CD14-positive monocyte (primary cell): ENCODE measurements around the gene MOB3A. TPM values are rescaled to one million over a fixed set of nuclear protein-coding genes. Genes with fewer than 3 reads are reported as not detected.

Experiments used
- DNase-seq, 3 donors: peaks; one replicate each; pipeline ENCODE4 v3.0.0-alpha.2; 2011 to 2022
- H2AFZ ChIP-seq: 2 replicates; pipeline ENCODE4 v1.6.0; 2012; ENCODE audit warnings: mild to moderate bottlenecking, low read depth, low read length, inconsistent platforms; ENCODE audit not compliant: insufficient read depth, poor library complexity, severe bottlenecking
- H3K27ac ChIP-seq, 2 donors: 1 replicate in 1 of 2; 2 replicates in 1 of 2; pipeline ENCODE4 v1.5.1; 2012 to 2013; ENCODE audit warnings: low read length in 2 of 2, control low read depth in 1 of 2, inconsistent platforms in 1 of 2, low read depth in 1 of 2, mild to moderate bottlenecking in 1 of 2
- H3K27me3 ChIP-seq, 2 donors: one replicate each; pipeline versions ENCODE4 v1.6.0 to v1.6.1; 2011 to 2013; ENCODE audit warnings: low read length in 2 of 2; ENCODE audit not compliant: control insufficient read depth in 2 of 2, insufficient read depth in 2 of 2
- H3K36me3 ChIP-seq, 2 donors: replicated peaks in 1 of 2; 1 replicate in 1 of 2; 2 replicates in 1 of 2; pipeline versions ENCODE4 v1.5.1 to v1.6.1; 2012 to 2013; ENCODE audit warnings: low read length in 2 of 2, control low read depth in 1 of 2, inconsistent platforms in 1 of 2, mild to moderate bottlenecking in 1 of 2; ENCODE audit not compliant: insufficient read depth in 2 of 2, control insufficient read depth in 1 of 2
- H3K4me1 ChIP-seq, 2 donors: 1 replicate in 1 of 2; 2 replicates in 1 of 2; pipeline versions ENCODE4 v1.5.1 to v1.6.1; 2012 to 2013; ENCODE audit warnings: low read length in 2 of 2, control low read depth in 1 of 2, inconsistent platforms in 1 of 2, mild to moderate bottlenecking in 1 of 2, moderate library complexity in 1 of 2; ENCODE audit not compliant: insufficient read depth in 2 of 2, control insufficient read depth in 1 of 2
- H3K4me2 ChIP-seq: replicated peaks from 2 replicates; pipeline ENCODE3; 2012; ENCODE audit warnings: low read length, moderate library complexity, mild to moderate bottlenecking; ENCODE audit not compliant: poor library complexity, severe bottlenecking; ENCODE audit errors: extremely low read depth
- H3K4me3 ChIP-seq, 3 experiments: fragments of 200-600 bp in 1 of 3; sonication (generic) in 1 of 3; replicated peaks in 1 of 3; 1 replicate in 2 of 3; 2 replicates in 1 of 3; pipeline ENCODE4 v1.5.1; 2011 to 2013; ENCODE audit warnings: low read length in 3 of 3, mild to moderate bottlenecking in 3 of 3, control low read depth in 2 of 3, low read depth in 2 of 3, inconsistent platforms in 1 of 3, moderate library complexity in 1 of 3
- H3K79me2 ChIP-seq: 2 replicates; pipeline ENCODE4 v1.6.0; 2012; ENCODE audit warnings: mild to moderate bottlenecking, control low read depth, inconsistent platforms, low read length, moderate library complexity; ENCODE audit not compliant: insufficient read depth
- H3K9ac ChIP-seq: 2 replicates; pipeline ENCODE4 v1.6.0; 2017; ENCODE audit warnings: low read length, mild to moderate bottlenecking; ENCODE audit not compliant: insufficient read depth, poor library complexity, severe bottlenecking
- H3K9me3 ChIP-seq, 2 donors: replicated peaks in 1 of 2; 1 replicate in 1 of 2; 2 replicates in 1 of 2; pipeline versions ENCODE4 v1.5.1 to v1.6.1; 2012 to 2013; ENCODE audit warnings: low read length in 2 of 2, control low read depth in 1 of 2; ENCODE audit not compliant: control insufficient read depth in 1 of 2, insufficient read depth in 1 of 2
- H4K20me1 ChIP-seq: 2 replicates; pipeline ENCODE4 v1.6.0; 2012; ENCODE audit warnings: mild to moderate bottlenecking, low read length, control low read depth, moderate library complexity; ENCODE audit not compliant: insufficient read depth
- H3K27ac Mint-ChIP-seq, 7 donors: one replicate each; pipeline ENCODE4 v1.8.0; 2020; ENCODE audit warnings: mild to moderate bottlenecking in 7 of 7, mixed read lengths in 7 of 7, moderate library complexity in 6 of 7, inconsistent platforms in 2 of 7
- H3K27me3 Mint-ChIP-seq, 3 donors: one replicate each; pipeline ENCODE4 v1.8.0; 2021 to 2022; ENCODE audit warnings: low read depth in 3 of 3, mild to moderate bottlenecking in 3 of 3, mixed read lengths in 3 of 3, moderate library complexity in 3 of 3, inconsistent platforms in 1 of 3
- H3K36me3 Mint-ChIP-seq, 2 donors: one replicate each; pipeline ENCODE4 v1.8.0; 2020; ENCODE audit warnings: mixed read lengths in 2 of 2, inconsistent platforms in 1 of 2, mild to moderate bottlenecking in 1 of 2
- H3K4me1 Mint-ChIP-seq: one replicate; pipeline ENCODE4 v1.8.0; 2020; ENCODE audit warnings: mild to moderate bottlenecking, mixed read lengths
- H3K4me3 Mint-ChIP-seq, 2 donors: one replicate each; pipeline ENCODE4 v1.8.0; 2020; ENCODE audit warnings: mild to moderate bottlenecking in 2 of 2, mixed read lengths in 2 of 2, moderate library complexity in 1 of 2
- H3K9me3 Mint-ChIP-seq, 7 donors: one replicate each; pipeline ENCODE4 v1.8.0; 2020 to 2022; ENCODE audit warnings: mixed read lengths in 7 of 7, mild to moderate bottlenecking in 6 of 7, moderate library complexity in 6 of 7, inconsistent platforms in 2 of 7
- WGBS: methylation state at CpG from one replicate; pipeline ENCODE4 v1.1.5; 2013; ENCODE audit warnings: missing lambda C conversion rate; ENCODE audit not compliant: insufficient coverage; 5-methylcytosine and 5-hydroxymethylcytosine counted together
- intact Hi-C, 2 donors: fragments of 100-400 bp; cut with micrococcal nuclease; formaldehyde crosslinking; loops; one replicate each; pipeline versions ENCODE4 v1.15.0 to v1.15.1; 2023
- polyA plus RNA-seq, 3 donors: library from polyadenylated mRNA; depleted of rRNA in 1 of 3; unstranded in 2 of 3; stranded (reverse) in 1 of 3; fragments of 300-500 nt in 2 of 3; fragments of >200 nt in 1 of 3; fragmentation: Illumina TruSeq in 2 of 3; gene quantifications; 1 replicate in 2 of 3; 2 replicates in 1 of 3; pipeline ENCODE4 v1.2.3, GENCODE V29; 2012 to 2021
- TF ChIP-seq, protein P1 (sequence below): fragments of 200-600 bp; IDR thresholded peaks from one replicate; pipeline ENCODE4 v1.8.0; 2022; ENCODE audit warnings: antibody characterized with exemption, mild to moderate bottlenecking

Gene MOB3A
- polyA plus RNA-seq, 3 donors: 60.5 to 179 (median 96.3) TPM

- Histone ChIP-seq H3K4me1 (peaks cover 52 to 69% of the 10 kb centered on the region in 2 donors), H3K27me3 (no peaks in the 10 kb centered on the region), H3K36me3 (peaks cover 37 to 52% of the 10 kb centered on the region in 2 donors), H3K27ac (peak overlapping the region; percentile 96 to 98), H3K4me3 (peak overlapping the region; percentile 65 to 99 (median 84)), H4K20me1 (peaks cover 75% of the 10 kb centered on the region), H3K79me2 (peaks cover 100% of the 10 kb centered on the region), H3K9me3 (no peaks in the 10 kb centered on the region), H3K4me2 (peak overlapping the region; percentile 99), H2AFZ (no peak overlapping the region), H3K9ac (peak overlapping the region; percentile 96)
- Mint-ChIP-seq H3K4me3 (peak overlapping the region; percentile 96 to 97), H3K4me1 (peaks cover 49% of the 10 kb centered on the region), H3K27me3 (peaks cover 0 to 5% (median 0%) of the 10 kb centered on the region in 3 donors), H3K9me3 (peaks cover 0 to 3% (median 0%) of the 10 kb centered on the region in 7 donors), H3K27ac (peak overlapping the region; percentile 98 to 100 (median 100)), H3K36me3 (peaks cover 59 to 78% of the 10 kb centered on the region in 2 donors)
- TF ChIP-seq, protein P1, sequence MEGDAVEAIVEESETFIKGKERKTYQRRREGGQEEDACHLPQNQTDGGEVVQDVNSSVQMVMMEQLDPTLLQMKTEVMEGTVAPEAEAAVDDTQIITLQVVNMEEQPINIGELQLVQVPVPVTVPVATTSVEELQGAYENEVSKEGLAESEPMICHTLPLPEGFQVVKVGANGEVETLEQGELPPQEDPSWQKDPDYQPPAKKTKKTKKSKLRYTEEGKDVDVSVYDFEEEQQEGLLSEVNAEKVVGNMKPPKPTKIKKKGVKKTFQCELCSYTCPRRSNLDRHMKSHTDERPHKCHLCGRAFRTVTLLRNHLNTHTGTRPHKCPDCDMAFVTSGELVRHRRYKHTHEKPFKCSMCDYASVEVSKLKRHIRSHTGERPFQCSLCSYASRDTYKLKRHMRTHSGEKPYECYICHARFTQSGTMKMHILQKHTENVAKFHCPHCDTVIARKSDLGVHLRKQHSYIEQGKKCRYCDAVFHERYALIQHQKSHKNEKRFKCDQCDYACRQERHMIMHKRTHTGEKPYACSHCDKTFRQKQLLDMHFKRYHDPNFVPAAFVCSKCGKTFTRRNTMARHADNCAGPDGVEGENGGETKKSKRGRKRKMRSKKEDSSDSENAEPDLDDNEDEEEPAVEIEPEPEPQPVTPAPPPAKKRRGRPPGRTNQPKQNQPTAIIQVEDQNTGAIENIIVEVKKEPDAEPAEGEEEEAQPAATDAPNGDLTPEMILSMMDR: no peak
- 67% methylated on average over 28 of the region's 30 CpGs for WGBS
- intact Hi-C loops: loop anchor here in 1 of 2 donors (1.0 kb wide), 1 partner anchor 8 kb away; no protein-coding TSS in a partner anchor
- peak; percentile 78 to 84 (median 82) for DNase-seq
Observed at GRCh38 chr19:2081873-2082810, 14.0 kb downstream of the MOB3A start.

- peaks cover 53 to 69% of the 10 kb centered on the region in 2 donors for H3K36me3 ChIP-seq
- H3K79me2 ChIP-seq: peaks cover 100% of the 10 kb centered on the region
- WGBS: 94% methylated on average over 17 of the region's 23 CpGs
Observed at GRCh38 chr19:2080336-2080988, 15.7 kb downstream of the MOB3A start.

More at GRCh38 chr19:2080336-2080988, 15.7 kb downstream of the MOB3A start:
- peaks cover 35 to 57% of the 10 kb centered on the region in 2 donors for H3K4me1 ChIP-seq
- no peak overlapping the region for H2AFZ ChIP-seq
- peak overlapping the region in 6 of 7 donors; percentile 68 to 100 (median 100) for H3K27ac Mint-ChIP-seq
- TF ChIP-seq, protein P1: no peak
- H3K4me1 Mint-ChIP-seq: peaks cover 36% of the 10 kb centered on the region
- peaks cover 66 to 90% of the 10 kb centered on the region in 2 donors for H3K36me3 Mint-ChIP-seq
- no peak overlapping the region for H3K4me2 ChIP-seq
- peaks cover 0 to 3% (median 0%) of the 10 kb centered on the region in 3 donors for H3K27me3 Mint-ChIP-seq
- H3K27me3 ChIP-seq: no peaks in the 10 kb centered on the region
- H3K9me3 ChIP-seq: no peaks in the 10 kb centered on the region
- peak overlapping the region in 1 of 2 donors; percentile 98 for H3K27ac ChIP-seq
- H3K9ac ChIP-seq: no peak overlapping the region
- peaks cover 92% of the 10 kb centered on the region for H4K20me1 ChIP-seq
- DNase-seq: no peak
- H3K4me3 Mint-ChIP-seq: no peak overlapping the region
- peaks cover 0 to 3% (median 0%) of the 10 kb centered on the region in 7 donors for H3K9me3 Mint-ChIP-seq
- H3K4me3 ChIP-seq: peak overlapping the region in 1 of 3 experiments; percentile 4
- intact Hi-C loops: no loop called here
